Measurements from ENCODE around the gene LIPC.

GRCh38 chr15:58448331-58448730 lies 16.5 kb downstream of the LIPC start:
- TF ChIP-seq EZH2 (IDR thresholded peaks at IDR 0.05; ENCODE audit: borderline replicate concordance, low read depth, low read length) (no peak), THAP12 (CRISPR knock-in tag; IDR thresholded peaks at IDR 0.05) (no peak), E2F5 (CRISPR knock-in tag; IDR thresholded peaks at IDR 0.05) (no peak)
